22Rv1 (cell line): ENCODE measurements around the gene PTGES2.

Source experiments
- CTCF ChIP-seq: fragments of 450-650 bp; IDR thresholded peaks from 2 replicates; pipeline ENCODE4 v1.5.1; 2017; ENCODE audit warnings: mild to moderate bottlenecking
- ZFX ChIP-seq: fragments of 450-650 bp; IDR thresholded peaks from 2 replicates; pipeline ENCODE4 v1.6.1; 2017; ENCODE audit warnings: antibody characterized with exemption, borderline replicate concordance

GRCh38 chr9:128128836-128129590, 1.5 kb upstream of the PTGES2 start:
- TF ChIP-seq CTCF (no peak), ZFX (no peak)
